ENCODE data around the gene CASS4. TPM values are rescaled to one million over a fixed set of nuclear protein-coding genes. Genes with fewer than 3 reads are reported as not detected.

CASS4 gene
- total and polyA plus RNA-seq, 9 donors, result 1.0 to 6.9 (median 2.5) TPM

DNA sequence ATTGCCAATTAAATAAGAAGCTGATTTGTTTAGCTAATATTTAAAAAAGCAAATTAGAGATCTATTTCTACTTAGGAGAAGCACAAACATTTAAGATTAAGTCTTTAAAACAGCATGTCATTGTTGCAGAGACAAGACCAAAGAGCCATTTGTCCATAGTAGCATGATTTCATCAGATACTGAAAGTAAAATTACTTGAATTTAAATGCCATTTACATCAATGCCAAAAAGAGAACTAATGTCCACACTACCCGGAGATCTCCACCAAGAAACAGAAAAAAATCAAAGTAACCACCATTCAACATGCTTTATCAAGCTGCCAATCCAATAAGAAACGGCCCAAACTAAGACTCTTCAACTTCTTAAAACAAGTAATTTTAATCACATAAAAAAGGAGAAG is 35.7 kb upstream of the CASS4 start:
- DNase-seq, result no peak
- no peak overlapping the region for H3K27ac ChIP-seq
- no peaks in the 10 kb centered on the region for H3K36me3 ChIP-seq
- intact Hi-C loops (cut with DNase I), result no loop called here
- H3K9me3 ChIP-seq, result no peaks in the 10 kb centered on the region
- TF ChIP-seq EP300 (IDR thresholded peaks at IDR 0.05), result no peak
- TF ChIP-seq, protein P1, sequence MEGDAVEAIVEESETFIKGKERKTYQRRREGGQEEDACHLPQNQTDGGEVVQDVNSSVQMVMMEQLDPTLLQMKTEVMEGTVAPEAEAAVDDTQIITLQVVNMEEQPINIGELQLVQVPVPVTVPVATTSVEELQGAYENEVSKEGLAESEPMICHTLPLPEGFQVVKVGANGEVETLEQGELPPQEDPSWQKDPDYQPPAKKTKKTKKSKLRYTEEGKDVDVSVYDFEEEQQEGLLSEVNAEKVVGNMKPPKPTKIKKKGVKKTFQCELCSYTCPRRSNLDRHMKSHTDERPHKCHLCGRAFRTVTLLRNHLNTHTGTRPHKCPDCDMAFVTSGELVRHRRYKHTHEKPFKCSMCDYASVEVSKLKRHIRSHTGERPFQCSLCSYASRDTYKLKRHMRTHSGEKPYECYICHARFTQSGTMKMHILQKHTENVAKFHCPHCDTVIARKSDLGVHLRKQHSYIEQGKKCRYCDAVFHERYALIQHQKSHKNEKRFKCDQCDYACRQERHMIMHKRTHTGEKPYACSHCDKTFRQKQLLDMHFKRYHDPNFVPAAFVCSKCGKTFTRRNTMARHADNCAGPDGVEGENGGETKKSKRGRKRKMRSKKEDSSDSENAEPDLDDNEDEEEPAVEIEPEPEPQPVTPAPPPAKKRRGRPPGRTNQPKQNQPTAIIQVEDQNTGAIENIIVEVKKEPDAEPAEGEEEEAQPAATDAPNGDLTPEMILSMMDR (IDR thresholded peaks at IDR 0.05), result no peak
- TF ChIP-seq POLR2A (IDR thresholded peaks at IDR 0.05), result no peak
- H3K4me3 ChIP-seq, result no peak overlapping the region
- peaks cover 1% of the 10 kb centered on the region for H3K4me1 ChIP-seq (ENCODE audit: insufficient read depth)
- H3K27me3 ChIP-seq, result no peaks in the 10 kb centered on the region
- WGBS, 3 donors, result 86 to 90% (median 90%) methylated on average over 2 of the region's 2 CpGs

GRCh38 chr20:56378386-56378785 is 33.7 kb upstream of the CASS4 start:
- no peak for TF ChIP-seq POLR2A (IDR thresholded peaks at IDR 0.05)
- no peak for TF ChIP-seq EP300 (IDR thresholded peaks at IDR 0.05)
- TF ChIP-seq, protein P1 (IDR thresholded peaks at IDR 0.05), result no peak
- Histone ChIP-seq H3K27me3 (no peaks in the 10 kb centered on the region), H3K9me3 (no peaks in the 10 kb centered on the region), H3K4me3 (no peak overlapping the region), H3K27ac (no peak overlapping the region), H3K4me1 (ENCODE audit: insufficient read depth) (peaks cover 4% of the 10 kb centered on the region), H3K36me3 (no peaks in the 10 kb centered on the region)
- intact Hi-C loops (cut with DNase I), result no loop called here
- WGBS, 3 donors, result 91 to 97% (median 93%) methylated on average over 3 of the region's 3 CpGs
- no peak for DNase-seq

GRCh38 chr20:56380375-56380774 is 31.7 kb upstream of the CASS4 start:
- Histone ChIP-seq H3K4me3 (no peak overlapping the region), H3K36me3 (no peaks in the 10 kb centered on the region), H3K9me3 (no peaks in the 10 kb centered on the region), H3K4me1 (ENCODE audit: insufficient read depth) (peaks cover 2% of the 10 kb centered on the region), H3K27ac (no peak overlapping the region), H3K27me3 (no peaks in the 10 kb centered on the region)
- TF ChIP-seq, protein P1 (IDR thresholded peaks at IDR 0.05), result no peak
- TF ChIP-seq EP300 (IDR thresholded peaks at IDR 0.05), result no peak
- no peak for TF ChIP-seq POLR2A (IDR thresholded peaks at IDR 0.05)
- WGBS, 3 donors, result 2 to 7% (median 5%) methylated on average over 1 of the region's 1 CpG
- no peak for DNase-seq
- intact Hi-C loops (cut with DNase I), result no loop called here

GRCh38 chr20:56381501-56381900 is 30.6 kb upstream of the CASS4 start:
- Histone ChIP-seq H3K36me3 (no peaks in the 10 kb centered on the region), H3K4me3 (no peak overlapping the region), H3K27ac (no peak overlapping the region), H3K9me3 (no peaks in the 10 kb centered on the region), H3K27me3 (no peaks in the 10 kb centered on the region), H3K4me1 (ENCODE audit: insufficient read depth) (peaks cover 2% of the 10 kb centered on the region)
- TF ChIP-seq, protein P1 (IDR thresholded peaks at IDR 0.05), result no peak
- no peak for TF ChIP-seq EP300 (IDR thresholded peaks at IDR 0.05)
- intact Hi-C loops (cut with DNase I), result no loop called here
- no peak for DNase-seq
- WGBS, 3 donors, result 94 to 100% (median 95%) methylated on average over 1 of the region's 1 CpG

- TF ChIP-seq EP300 (IDR thresholded peaks at IDR 0.05) (no peak), POLR2A (IDR thresholded peaks at IDR 0.05) (no peak)
- TF ChIP-seq, protein P1 (IDR thresholded peaks at IDR 0.05), result no peak
Measured at GRCh38 chr20:56382696-56383095, 29.4 kb upstream of the CASS4 start.

More at GRCh38 chr20:56382696-56383095, 29.4 kb upstream of the CASS4 start:
- intact Hi-C loops (cut with DNase I), result no loop called here
- H3K4me3 ChIP-seq, result no peak overlapping the region
- H3K9me3 ChIP-seq, result no peaks in the 10 kb centered on the region
- no peaks in the 10 kb centered on the region for H3K36me3 ChIP-seq
- H3K4me1 ChIP-seq (ENCODE audit: insufficient read depth), result peaks cover 2% of the 10 kb centered on the region
- H3K27ac ChIP-seq, result no peak overlapping the region
- no peak for DNase-seq
- no peaks in the 10 kb centered on the region for H3K27me3 ChIP-seq
- WGBS, 3 donors, result 8 to 14% (median 8%) methylated on average over 4 of the region's 4 CpGs

All from ovary (tissue), 9 donors.